GDM1 (cell line): ENCODE measurements around the gene RAD9B.
"Not testable (repeated sequence)": the region's sequence is repeated elsewhere in the genome, so short reads cannot be mapped to it uniquely, and the experiment has no call there.

Source experiments
- DNase-seq: peaks from one replicate; lab custom pipeline; 2025; lab: John Stamatoyannopoulos, UW

The RAD9B gene

DNA sequence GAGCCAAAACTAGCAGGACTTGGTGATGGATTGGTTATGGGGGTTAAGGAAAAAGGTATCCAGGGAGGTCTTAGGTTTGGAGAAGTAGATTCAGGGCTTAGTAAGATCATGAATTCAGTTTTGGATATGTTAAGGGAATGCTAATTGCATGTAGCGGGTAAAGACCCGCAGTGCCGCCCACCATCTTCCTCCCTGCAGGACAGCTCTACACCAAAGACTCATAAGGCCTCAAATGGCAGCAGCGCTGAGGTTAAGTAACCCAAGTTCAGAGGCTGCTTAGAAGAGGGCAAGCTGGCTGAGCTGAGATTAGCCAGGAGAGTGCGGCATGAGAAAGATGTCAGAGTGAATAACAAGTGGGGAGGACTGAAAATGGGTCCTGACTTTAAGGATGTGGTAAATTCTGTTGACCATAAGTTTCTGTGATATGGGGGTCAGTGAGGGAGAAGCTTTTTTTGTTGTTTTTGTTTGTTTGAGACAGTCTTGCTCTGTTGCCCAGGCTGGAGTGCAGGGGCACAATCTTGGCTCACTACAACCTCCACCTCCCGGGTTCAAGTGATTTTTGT is 26.2 kb downstream of the RAD9B start:
- no peak for DNase-seq

GRCh38 chr12:110530511-110530910 is 28.4 kb downstream of the RAD9B start:
- no peak for DNase-seq

- no peak for DNase-seq
Measured at GRCh38 chr12:110531741-110532333, 29.7 kb downstream of the RAD9B start.

DNA sequence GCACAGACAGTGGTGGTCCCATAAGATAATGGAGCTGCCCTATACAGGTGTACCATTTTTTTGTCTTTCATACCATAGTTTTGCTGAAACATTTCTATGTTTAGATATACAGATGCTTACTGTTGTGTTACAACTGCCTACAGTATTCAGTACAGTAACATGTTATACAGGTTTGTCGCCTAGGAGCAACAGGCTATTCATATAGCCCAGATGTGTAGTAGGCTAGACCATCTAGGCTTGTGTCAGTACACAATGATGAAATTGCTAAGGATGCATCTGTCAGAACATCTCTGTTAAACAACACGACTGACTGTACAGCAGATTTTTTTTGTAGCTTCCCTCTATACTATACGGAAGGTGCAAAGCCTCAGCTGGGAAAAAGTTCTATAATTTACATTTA is 30.5 kb downstream of the RAD9B start:
- no peak for DNase-seq

- DNase-seq = no peak
Measured at GRCh38 chr12:110533607-110534006, 31.5 kb downstream of the RAD9B start.

DNA sequence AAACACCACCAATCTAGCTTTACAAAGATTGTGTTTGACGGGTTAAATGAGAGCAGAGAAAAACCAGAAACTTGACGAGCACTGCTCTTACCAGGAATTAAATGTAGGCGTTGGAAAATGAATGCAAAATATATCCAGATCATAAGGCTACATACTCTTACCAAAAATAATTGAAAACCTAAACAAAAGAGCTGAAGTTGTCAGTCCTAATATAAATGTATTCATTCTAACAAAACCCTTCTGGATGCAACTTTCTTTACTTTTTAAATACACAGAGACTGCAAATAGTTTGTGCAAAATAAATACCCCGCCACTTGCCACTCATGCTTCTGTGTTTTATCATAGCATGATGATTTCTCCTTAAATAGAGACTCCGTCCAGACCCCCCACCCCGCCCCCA is 32.7 kb downstream of the RAD9B start:
- DNase-seq = no peak

- no peak for DNase-seq
Measured at GRCh38 chr12:110536834-110537604, 34.9 kb downstream of the RAD9B start.

- DNase-seq = no peak
Measured at GRCh38 chr12:110537605-110538409, 35.7 kb downstream of the RAD9B start.

GRCh38 chr12:110538869-110539622 is 36.9 kb downstream of the RAD9B start:
- DNase-seq = no peak

DNA sequence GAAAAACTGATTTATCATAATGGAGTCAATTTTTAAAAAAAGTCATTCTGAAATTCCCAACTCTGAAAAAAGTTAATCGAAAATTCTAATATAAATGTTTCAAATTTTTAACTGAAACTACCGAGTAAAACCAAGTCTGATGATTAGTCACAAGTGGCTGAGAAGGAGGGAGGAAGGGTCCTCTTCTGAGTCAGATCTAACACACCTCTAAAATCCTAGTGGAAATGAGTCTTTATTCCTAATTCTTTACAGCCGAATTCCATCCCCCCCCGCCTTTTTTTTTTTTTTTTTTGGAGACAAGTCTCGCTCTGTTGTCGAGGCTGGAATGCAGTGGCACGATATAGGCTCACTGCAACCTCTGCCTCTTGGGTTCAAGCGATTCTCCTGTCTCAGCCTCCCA is 37.9 kb downstream of the RAD9B start:
- DNase-seq = no peak

DNA sequence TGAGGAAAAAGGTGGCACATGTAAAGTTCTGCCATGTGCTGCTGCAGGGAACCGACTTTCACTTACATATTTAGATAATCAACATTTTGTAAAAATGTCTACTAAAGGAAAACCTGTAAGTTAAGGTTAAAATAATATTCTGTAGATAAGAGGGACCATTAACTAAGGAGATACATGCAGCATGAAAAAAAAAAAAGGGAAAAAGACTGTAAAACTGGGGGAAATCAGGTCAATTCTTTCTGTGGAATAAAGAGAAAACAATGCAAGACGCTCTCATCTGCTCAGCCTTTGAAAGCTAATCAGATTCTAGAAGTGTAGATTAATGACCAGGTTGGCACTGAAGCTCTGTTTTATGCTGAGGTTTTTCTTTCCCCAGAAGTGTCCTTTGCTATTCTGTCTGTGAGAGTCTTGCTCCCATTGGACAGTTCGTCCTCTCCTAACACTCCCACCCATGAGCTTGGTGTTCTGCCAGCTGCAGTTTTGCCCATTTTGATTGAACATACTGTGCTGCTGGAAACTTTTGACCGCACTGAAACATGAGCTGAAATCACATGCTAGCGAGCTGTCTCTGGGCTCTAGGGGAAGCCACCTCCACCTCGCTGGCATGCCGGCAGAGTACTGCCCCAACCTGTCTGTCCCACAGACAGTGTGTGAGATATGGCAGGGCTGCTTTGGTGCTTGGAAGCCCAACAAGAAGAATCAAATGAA is 41.3 kb downstream of the RAD9B start:
- no peak for DNase-seq

DNA sequence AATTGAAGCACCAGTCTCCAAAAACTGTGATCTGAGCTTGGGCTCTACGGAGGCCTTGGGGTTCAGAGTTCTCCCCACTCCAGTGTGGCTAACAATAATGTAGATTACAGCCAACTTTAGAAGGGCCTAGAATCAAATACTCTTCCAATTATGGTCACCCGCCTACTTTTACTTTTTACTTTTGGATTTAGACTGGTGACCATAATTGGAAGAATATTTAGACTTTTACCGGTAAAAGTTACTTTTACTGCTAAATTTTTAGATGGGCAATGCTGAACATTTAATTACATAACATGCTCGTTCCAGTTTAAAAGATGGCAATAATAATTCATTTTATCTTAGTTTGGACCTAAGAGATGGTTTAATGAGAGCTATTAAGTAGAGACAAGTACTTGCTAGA is 41.8 kb downstream of the RAD9B start:
- no peak for DNase-seq

DNA sequence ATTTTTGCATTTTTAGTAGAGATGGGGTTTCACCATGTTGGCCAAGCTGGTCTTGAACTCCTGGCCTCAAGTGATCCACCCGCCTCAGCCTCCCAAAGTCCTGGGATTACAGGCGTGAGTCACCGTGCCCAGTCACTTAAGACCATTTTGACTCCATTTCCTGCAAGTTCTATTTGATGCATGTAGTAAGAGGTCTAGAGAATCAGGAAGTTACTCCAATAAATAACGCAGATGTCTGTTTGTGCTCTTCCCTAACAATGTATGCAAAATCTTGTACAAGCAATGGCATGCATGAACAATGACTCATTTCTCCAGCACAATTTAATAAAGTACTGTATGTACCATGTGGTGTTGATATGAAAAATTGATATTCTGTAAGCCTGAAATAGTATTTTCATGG is 43.1 kb downstream of the RAD9B start:
- DNase-seq = not testable (repeated sequence)

- DNase-seq = no peak
Measured at GRCh38 chr12:110545812-110546211, 43.7 kb downstream of the RAD9B start.

- DNase-seq = no peak
Measured at GRCh38 chr12:110546339-110546738, 44.2 kb downstream of the RAD9B start.

GRCh38 chr12:110547090-110547489 is 45.0 kb downstream of the RAD9B start:
- no peak for DNase-seq

- no peak for DNase-seq
Measured at GRCh38 chr12:110548678-110549077, 46.5 kb downstream of the RAD9B start.

DNA sequence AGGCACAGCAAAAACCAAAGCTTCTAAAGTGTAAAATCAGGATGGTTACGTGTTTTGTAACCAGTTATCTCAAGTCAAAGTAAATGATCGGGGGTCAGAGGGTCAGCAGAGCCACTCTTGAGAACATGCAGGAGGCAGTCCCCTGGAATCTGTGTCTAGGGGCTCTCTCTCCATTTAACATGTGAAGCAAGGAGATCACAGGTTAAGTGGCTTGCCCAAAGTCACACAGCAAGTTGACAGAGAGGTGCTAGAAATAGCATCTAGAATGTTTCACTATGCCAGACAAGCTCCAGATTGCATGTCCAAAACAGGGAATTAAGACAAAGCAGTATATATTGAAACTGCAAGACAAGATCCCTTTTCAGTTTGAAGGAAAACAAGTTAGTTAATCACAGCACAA is 47.6 kb downstream of the RAD9B start:
- no peak for DNase-seq

GRCh38 chr12:110550981-110551380 is 48.9 kb downstream of the RAD9B start:
- DNase-seq = no peak
